Medulla oblongata (tissue), 1 donor: Measurements from ENCODE around the gene PCSK6.
"Not testable (repeated sequence)": the region's sequence is repeated elsewhere in the genome, so short reads cannot be mapped to it uniquely, and the experiment has no call there.

Source experiments
- DNase-seq: peaks from one replicate; pipeline ENCODE4 v3.0.0-alpha.2; 2015; ENCODE audit errors: extremely low spot score

Gene PCSK6

DNA sequence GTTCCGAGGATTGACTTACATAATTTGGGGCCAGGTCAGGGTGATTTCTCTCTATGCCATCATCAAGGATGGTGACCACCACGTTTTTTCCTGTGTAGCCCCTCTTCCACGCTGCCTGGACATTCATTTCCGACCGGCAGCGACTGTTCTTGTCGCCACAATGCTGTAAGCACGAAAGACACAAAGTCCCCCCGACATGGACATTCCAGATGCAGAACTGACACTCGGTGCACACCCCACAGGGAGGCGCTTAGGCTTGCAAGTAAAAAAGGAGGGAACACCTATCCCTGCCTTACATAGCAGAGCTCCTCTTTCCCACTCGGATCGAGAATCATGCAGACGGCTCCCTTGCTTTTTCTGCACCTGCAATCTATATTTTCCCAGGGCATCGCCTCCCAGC is 58.2 kb downstream of the PCSK6 start:
- DNase-seq, result no peak

DNA sequence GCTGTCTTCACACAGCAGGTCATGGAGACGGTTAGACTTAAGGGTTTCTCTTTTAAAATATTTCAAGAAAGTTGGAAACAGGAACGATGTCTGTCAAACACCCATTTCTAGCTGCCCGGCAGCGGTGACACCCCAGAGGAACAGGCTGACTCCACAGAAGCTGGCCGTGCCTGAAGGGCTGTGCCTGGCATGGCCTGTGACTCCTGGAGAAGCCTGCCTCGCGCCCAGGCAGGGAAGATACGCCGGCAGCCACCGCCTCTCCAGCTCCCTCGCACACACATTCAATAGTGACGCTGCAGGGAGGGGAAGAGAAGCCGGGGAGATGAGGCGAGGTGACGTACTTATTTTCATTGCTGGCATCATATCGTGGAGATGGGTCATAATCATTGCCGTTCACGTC is 59.9 kb downstream of the PCSK6 start:
- no peak for DNase-seq

DNA sequence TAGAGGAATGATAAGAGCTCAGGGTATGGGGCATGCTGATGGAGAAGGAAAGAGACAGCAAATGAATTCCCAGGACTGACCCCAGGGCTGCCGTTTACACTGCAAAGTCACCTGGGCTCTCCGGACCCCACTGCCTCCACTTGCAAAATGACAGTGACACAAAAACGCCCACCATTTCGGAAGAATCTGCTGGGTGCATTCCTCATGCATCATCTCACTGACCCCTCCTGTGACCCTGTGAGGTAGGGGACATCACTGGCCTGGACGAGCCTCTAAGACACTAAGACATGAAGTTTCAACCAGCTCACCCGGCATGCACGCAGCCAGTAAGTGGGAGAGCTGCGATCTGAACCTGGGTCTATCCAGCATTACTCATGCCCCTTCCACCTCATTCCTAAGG is 60.3 kb downstream of the PCSK6 start:
- no peak for DNase-seq

DNA sequence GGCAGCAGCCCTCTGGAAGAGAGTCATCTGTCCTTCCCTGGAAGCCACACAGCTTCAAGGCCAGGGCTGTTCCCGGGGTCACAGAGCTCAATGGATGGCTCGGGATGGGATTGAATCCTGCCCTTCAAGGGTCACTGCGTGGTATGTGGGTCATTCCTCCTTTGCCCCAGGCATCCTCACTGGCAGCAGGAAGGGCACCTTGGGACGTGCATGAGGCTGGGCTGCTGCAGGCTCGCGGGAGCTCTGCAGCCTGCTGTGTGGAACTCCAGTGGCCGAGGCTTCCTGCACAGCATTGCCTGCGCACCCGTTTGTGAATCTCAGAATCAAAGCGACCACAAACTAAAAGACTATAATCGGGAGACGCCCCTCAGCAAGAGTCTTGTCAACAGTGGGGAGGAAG is 60.7 kb downstream of the PCSK6 start:
- no peak for DNase-seq

DNA sequence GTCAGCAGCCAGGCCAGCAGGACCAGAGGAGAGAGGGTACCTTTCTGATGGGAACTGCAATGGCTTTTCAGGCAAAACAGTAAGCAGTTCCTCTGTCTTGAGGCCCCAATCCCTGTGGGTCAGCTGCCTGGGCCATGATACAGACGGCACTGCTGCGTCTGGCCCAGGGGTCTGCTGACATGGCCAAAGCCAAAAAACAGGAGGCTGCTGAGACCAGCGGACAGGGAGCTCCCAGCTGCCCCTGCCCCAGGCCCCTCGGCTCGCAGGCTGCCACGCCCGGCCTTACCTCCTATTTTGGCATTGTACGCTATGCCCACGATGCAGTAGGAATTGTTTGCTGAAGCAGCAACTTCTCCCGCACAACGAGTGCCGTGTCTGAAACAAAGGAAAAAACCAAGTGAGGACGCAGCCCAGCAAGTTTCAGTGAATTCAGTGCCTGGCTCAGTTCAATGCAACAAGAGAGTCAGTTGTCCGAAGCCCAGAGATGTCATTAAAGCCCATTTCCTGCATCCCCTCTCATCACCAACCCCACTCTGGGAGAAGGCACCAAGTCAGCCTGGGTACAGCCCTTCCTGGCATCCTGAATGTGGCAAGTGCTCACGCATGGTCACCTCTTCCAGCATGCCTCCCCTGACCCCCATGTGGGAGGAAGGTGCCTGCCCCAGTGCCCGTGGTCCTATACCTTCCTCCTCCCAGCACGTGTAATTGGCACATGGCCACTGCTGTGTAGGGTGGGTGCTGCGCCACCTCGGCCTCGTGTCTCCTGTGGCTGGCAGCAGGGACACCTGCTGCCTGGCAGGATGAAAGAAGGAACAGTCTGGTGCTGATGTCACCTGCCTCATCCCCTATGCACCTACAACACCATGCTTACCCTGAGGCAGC is 61.7 kb downstream of the PCSK6 start:
- DNase-seq, result peak; percentile 55

DNA sequence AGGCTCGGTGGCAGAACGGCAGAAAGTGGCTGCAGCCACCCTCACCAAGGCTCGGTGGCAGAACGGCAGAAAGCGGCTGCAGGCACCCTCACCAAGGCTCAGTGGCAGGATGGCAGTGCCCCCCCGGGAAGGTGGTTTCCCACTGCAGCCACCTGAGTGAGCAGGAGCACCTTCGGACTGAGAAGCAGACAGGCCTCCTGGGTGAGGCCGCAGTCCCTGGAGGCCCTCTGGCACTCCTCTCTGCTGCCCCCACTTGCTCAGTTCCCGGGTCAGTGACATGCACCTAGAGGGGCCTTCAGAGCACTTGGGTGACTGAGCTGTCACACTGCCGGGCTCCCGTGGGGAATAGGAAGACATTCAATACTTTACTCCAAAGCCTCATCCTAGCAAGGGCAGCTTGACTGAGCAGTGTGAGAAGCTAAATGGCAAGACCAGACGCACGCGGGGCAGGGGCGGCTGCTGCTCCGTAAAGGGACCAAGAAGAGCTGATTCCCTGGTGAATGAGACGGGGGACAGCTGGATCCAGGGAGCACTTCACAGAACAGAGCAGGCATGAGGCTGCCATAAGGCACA is 62.7 kb downstream of the PCSK6 start:
- DNase-seq, result no peak

DNA sequence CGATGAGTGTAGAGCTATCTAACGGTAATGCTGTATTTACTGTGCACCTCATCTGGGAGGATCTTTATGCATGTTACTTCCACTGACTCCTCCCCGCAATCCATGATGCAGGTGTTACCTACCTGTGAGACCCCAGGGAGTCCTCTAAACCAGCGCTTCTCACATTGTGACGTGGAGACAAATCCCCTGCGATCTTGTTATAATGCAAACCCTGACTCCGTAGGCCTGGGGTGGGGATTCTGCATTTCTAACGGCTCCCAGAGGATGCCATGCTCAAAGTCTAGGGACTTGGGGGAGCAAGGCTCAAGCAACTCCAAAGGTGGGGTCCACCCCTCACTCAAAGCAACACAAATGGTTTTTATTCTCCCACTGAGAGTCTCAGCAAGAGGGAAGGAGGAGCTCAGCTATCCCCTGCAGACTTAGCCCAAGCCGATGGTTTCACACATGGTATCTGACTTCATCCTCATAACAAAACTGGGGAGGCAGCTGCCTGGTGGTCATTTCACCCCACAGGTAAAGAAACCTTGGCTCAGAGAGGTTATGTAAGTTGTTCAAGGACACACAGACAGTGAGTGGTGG is 63.6 kb downstream of the PCSK6 start:
- no peak for DNase-seq

DNA sequence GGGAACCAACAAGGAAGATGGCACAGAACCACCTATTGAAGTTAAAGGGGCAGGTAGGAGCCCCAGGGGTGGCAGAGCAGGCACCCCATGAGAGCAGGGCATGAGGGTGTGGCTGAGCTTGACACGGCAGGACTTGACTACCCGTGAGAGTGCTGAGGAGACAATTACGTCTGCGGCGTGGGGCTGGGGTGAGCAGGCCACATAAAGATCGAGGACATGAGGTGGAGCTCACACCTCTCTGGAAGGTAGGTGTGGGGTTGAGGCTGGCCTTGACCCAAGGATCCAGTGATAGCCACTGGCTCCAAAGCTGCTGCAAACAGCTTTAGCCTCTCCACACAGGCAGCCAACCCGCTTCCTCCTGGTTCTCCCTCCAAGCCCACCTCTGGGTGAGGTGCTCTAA is 64.5 kb downstream of the PCSK6 start:
- no peak for DNase-seq

DNA sequence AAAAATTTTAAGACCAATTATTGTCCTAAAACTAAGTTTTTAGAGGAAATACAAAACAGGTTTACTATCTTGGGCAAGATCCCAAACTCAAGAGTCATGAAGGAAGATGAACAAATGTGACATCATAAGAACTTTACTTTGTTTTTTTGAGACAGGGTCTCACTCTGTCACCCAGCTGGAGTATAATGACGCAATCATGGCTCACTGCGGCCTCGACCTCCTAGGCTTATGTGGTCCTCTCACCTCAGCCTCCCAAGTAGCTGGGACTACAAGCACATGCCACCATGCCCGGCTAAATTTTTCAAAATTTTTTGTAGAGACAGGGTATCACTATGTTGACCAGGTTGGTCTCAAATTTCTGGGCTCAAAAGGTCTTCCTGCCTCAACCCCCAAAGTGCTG is 69.3 kb downstream of the PCSK6 start:
- no peak for DNase-seq

DNA sequence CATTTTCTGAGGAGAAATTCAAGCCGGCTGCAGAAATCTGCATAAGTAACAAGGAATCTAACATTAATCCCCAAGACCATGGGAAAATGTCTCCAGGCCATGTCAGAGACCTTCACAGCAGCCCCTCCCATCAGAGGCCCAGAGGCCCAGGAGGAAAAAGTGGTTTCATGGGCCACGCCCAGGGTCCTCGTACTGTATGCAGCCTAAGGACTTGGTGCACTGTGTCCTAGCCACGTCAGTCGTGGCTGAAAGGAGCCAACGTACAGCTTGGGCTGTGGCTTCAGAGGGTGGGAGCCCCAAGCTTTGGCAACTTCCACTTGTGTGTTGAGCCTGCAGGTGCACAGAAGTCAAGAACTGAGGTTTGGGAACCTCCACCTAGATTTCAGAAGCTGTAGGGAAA is 73.0 kb downstream of the PCSK6 start:
- not testable (repeated sequence) for DNase-seq

DNA sequence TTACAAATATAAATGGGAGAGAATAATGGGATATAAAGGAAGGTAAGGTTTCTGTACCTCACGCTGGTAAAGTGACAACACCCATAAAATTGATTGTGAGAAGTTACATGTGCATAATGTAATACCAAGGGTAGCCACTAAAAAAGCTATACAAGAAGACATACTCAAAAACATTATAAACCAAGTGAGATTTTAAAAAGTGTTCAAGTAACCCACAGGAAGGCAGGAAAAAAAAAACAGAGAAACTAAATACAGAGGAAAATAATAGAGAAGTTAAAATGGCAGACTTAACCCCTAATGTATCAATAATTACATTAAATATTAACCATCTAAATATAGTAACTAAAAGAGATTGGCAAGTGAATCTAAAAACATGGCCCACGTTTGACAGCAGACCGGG is 76.3 kb downstream of the PCSK6 start:
- DNase-seq, result no peak

DNA sequence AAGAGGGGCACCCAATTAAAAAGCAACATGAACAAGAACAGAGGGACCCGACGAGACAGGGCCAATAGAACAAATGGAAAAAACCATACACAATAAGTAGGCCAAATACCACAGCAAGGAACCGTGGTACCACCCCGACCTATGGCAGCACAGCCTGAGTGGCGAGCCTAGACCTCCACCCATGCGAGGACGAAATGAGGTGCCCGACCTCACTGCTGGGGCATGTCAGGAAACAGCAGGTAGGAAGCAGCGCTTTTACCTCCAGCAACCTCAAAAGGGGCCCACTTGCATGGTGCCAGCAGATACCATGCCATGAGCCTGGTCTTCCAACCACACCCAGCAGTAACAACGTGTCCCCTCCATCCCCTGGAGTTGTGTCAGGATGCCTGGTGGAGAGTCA is 77.9 kb downstream of the PCSK6 start:
- DNase-seq, result no peak

DNA sequence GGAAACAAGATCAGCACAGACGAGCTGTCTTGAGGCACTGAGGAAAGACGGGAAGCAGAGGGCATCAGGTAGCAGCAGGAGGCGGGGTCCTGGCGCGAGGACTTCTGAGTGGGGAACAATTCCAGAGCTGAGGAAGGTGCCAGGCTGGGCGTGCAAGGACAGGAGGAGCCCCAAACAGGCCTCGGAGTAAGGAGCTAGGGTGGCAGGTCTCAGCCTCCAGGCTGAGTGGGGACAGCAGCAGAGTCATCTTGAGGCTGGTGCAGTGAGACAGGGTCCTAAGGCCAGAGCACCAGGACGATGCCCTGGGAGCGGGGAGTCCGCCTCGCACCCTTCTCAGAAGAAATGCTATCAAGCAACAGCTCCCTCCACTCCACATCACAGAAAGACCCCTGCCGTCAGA is 78.4 kb downstream of the PCSK6 start:
- no peak for DNase-seq

DNA sequence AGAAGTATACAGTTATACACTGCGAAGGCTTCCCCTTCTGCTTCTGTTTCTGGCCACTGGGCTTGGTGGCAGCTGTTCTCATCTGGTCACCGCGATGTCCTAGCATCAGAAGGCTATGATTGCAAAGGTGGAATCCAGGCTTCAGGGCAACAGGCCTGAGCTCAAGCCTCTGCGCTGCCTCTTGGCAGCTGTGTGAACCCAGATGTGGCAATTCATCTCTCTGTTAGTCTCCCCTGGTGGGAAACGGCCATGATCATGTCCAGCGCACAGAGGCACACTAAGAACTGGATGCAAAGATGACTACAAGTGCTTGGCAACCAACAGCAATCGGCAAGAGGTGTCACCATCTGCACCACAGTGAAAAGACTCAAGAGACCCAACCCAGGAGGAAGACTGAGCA is 78.9 kb downstream of the PCSK6 start:
- DNase-seq, result no peak

DNA sequence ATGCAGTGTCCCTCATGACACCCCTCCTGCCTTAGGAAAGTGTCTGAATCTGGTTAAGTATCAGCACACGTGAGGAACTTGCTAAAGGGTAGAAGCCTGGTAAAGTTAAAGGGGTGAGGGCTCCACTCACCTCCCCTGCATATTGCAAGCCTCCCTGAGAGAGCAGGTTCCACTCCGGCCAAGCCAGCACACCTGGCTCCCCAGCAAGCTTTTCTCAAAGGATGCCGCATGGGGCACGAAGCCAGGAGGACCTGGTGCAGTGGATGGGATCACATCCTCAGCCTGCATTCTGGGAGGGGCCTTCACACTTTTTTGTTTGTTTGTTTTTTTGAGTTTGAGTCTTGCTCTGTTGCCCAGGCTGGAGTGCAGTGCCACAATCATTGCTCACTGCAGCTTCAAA is 79.9 kb downstream of the PCSK6 start:
- no peak for DNase-seq

DNA sequence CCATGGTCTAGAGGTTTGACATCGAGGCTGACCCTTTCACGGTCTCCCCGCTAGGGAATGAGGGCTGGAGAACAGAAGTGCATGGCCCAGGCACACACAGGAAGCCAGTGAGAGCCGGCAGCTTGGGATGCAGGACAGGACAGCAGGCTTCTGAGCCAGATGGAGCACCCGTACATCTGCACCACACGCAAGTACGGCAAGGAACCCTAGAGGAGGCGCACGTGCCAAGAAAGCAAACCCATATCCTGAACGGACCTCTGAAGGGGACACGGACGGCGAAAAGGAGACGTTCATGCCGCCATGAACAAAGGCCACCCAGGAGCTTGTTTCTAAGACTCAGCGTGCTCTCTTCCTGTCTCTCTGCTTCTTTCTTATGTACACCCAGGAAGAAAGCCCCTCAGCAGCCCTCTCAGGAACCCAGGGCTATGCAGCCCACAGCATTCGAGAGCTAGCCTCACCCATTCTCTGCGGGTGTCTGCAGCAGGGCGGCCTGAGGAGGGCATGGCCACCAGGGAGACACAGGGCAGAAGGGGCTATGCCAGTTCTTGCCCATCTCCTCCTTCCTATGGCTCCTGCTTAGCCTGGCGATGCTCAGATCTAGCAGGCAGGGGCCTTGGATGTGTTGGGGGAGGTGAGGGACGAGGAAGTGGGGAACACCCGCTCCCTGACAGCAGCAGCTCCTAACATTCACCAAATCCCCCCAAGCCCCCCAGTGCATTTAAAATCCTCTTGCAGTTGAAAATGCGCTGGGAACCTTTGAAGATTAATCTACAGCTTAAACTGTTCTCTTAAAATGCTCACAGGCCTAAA is 81.3 kb downstream of the PCSK6 start:
- DNase-seq, result no peak

DNA sequence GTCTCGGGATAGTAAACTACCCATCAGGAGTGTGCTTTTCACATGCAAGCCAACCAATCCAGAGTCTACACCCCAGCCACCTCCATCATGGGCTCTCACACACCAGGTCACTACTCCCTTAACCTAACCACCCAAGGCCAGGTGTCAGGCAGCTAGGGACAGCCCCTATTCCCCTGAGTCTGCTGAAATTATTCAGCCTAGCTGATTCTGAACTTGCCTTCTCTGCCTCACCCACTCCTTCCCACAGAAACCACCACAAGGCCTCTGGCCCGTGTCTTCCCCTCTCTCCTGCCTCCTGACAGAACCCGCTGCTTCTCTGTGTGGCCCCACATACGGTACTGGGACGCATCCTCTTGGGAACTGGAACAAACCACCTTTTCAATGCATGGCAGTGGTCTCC is 82.1 kb downstream of the PCSK6 start:
- no peak for DNase-seq

DNA sequence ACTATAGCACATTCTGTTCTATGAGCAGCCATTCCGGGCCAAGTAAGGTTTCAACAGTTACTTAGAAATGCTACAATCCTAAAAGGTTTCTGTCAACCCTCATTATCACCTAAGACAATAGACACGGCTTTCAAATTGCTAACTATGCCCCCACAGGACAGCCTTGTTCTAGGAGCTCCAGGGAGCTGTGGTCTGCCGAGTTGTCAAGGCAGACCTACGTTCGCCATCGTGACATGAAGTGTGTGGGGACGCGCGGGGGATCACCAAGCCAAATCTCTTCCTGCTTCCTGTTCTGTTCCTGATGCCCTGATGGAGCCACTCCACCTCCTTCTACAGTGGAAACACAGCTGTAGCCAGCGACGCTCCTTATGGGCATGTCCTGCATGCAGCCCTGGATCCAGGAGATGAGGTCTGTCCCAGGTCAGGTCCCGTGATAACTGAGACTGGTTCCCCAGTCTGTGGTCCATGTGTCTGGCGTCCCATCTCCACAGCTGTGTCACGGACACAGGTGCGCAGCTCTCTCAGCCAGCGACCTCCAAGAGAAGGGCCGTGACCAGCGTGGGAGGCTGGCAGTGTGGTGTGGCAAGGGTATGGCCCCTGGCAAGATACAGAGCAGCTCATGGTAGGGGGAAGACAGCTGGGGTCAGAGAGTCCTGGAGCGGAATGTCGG is 82.8 kb downstream of the PCSK6 start:
- no peak for DNase-seq

DNA sequence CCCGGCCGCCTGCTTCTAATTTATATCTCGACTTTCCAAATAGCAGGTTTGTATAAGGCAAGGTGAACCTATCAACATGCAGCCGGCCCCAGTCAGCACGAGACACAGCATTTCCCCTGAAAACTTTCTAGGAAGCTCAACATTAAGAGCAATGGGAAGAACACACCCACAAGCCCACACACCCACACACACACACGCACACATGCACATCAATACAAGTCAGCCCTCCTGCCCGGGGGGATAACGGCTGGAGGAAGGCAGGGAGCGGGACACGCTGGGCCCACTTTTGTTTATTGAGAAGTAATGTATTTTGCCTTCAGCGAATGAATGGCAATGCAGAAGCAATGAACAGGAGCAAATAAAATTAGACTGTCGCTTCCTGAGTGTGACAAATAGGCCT is 83.5 kb downstream of the PCSK6 start:
- DNase-seq, result no peak

DNA sequence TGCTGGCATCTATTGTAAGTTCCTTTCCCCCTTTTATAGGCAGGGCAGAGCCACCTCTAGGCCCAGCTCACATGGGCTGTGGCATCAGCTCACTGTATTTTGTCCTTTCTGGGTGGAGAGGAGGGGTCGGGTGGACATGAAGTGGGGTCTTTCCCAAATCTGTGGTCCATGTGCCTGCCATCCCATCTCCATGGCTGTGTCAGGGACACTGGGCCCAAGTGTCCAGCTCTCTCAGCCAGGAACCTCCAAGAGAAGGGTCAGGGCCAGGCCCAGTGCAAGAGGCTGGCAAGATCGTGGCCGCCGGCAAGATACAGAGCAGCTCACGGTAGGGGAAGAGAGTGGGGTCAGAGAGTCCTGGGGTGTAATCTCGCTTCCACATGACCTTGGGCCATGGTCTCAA is 85.3 kb downstream of the PCSK6 start:
- DNase-seq, result no peak

DNA sequence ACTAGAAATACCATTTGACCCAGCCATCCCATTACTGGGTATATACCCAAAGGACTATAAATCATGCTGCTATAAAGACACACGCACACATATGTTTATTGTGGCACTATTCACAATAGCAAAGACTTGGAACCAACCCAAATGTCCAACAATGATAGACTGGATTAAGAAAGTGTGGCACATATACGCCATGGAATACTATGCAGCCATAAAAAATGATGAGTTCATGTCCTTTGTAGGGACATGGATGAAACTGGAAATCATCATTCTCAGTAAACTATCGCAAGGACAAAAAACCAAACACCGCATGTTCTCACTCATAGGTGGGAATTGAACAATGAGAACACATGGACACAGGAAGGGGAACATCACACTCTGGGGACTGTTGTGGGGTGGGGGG is 86.6 kb downstream of the PCSK6 start:
- DNase-seq, result not testable (repeated sequence)

DNA sequence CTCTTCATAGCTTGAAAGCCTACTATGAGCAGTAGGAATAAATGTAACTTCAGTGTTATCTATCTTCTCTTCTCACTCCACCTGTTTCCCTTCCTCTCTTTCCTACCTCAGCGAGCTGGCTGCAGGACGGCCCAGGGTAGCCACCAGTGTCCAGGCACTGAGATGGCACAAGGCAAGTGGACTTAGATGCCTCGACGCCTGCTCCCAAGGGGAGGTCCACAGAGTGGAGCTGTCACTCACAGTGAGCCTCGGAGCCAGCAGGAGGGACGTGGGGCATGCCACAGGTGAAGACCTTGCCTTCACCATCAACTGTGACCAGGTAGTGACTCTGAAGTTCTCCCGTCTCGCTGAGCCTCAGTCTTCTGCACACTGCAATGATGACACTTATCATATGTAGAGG is 88.2 kb downstream of the PCSK6 start:
- DNase-seq, result no peak
